ENCODE results near the gene CEBPB.

The CEBPB gene

GRCh38 chr20:50193199-50193835, 2.7 kb downstream of the CEBPB start:
- TF ChIP-seq SIN3A (IDR thresholded peaks at IDR 0.05; ENCODE audit: borderline replicate concordance, insufficient read depth, low read length) = no peak
- no peak; the same call in 1 of the 2 replicates for TF ChIP-seq POLR2AphosphoS5 (IDR thresholded peaks at IDR 0.05; ENCODE audit: low read depth, low read length)
- no peak for TF ChIP-seq FOXP2 (optimal IDR thresholded peaks at IDR 0.05; ENCODE audit: borderline replicate concordance, extremely low read depth, extremely low read length, insufficient read depth)
- TF ChIP-seq REST (IDR thresholded peaks at IDR 0.05; ENCODE audit: insufficient read depth in 1 of 2, low read depth in 2 of 2, low read length in 2 of 2) = no peak
- TF ChIP-seq TAF1 (IDR thresholded peaks at IDR 0.05; ENCODE audit: borderline replicate concordance, insufficient read depth, low read length) = no peak

GRCh38 chr20:50193836-50194421, 3.3 kb downstream of the CEBPB start:
- TF ChIP-seq SIN3A (IDR thresholded peaks at IDR 0.05; ENCODE audit: borderline replicate concordance, insufficient read depth, low read length) (no peak), FOXP2 (optimal IDR thresholded peaks at IDR 0.05; ENCODE audit: borderline replicate concordance, extremely low read depth, extremely low read length, insufficient read depth) (no peak), TAF1 (IDR thresholded peaks at IDR 0.05; ENCODE audit: borderline replicate concordance, insufficient read depth, low read length) (no peak), REST (IDR thresholded peaks at IDR 0.05; ENCODE audit: insufficient read depth in 1 of 2, low read depth in 2 of 2, low read length in 2 of 2) (no peak), POLR2AphosphoS5 (IDR thresholded peaks at IDR 0.05; ENCODE audit: low read depth, low read length) (no peak)

GRCh38 chr20:50194422-50194830, 3.8 kb downstream of the CEBPB start:
- TF ChIP-seq FOXP2 (optimal IDR thresholded peaks at IDR 0.05; ENCODE audit: borderline replicate concordance, extremely low read depth, extremely low read length, insufficient read depth) (no peak), SIN3A (IDR thresholded peaks at IDR 0.05; ENCODE audit: borderline replicate concordance, insufficient read depth, low read length) (no peak), TAF1 (IDR thresholded peaks at IDR 0.05; ENCODE audit: borderline replicate concordance, insufficient read depth, low read length) (no peak), POLR2AphosphoS5 (IDR thresholded peaks at IDR 0.05; ENCODE audit: low read depth, low read length) (no peak), REST (IDR thresholded peaks at IDR 0.05; ENCODE audit: insufficient read depth in 1 of 2, low read depth in 2 of 2, low read length in 2 of 2) (no peak)

GRCh38 chr20:50194831-50195523, 4.3 kb downstream of the CEBPB start:
- TF ChIP-seq FOXP2 (optimal IDR thresholded peaks at IDR 0.05; ENCODE audit: borderline replicate concordance, extremely low read depth, extremely low read length, insufficient read depth) = no peak

GRCh38 chr20:50195524-50196120, 5.0 kb downstream of the CEBPB start:
- TF ChIP-seq TAF1 (IDR thresholded peaks at IDR 0.05; ENCODE audit: borderline replicate concordance, insufficient read depth, low read length) (no peak), REST (IDR thresholded peaks at IDR 0.05; ENCODE audit: insufficient read depth in 1 of 2, low read depth in 2 of 2, low read length in 2 of 2) (no peak), FOXP2 (optimal IDR thresholded peaks at IDR 0.05; ENCODE audit: borderline replicate concordance, extremely low read depth, extremely low read length, insufficient read depth) (no peak), SIN3A (IDR thresholded peaks at IDR 0.05; ENCODE audit: borderline replicate concordance, insufficient read depth, low read length) (no peak), POLR2AphosphoS5 (IDR thresholded peaks at IDR 0.05; ENCODE audit: low read depth, low read length) (no peak)
